T1000 (cell line): ENCODE data around the gene RRAD.
"Not testable (repeated sequence)": the region's sequence is repeated elsewhere in the genome, so short reads cannot be mapped to it uniquely, and the experiment has no call there.

Source experiments
- DNase-seq: peaks from one replicate; lab custom pipeline; 2025; ENCODE audit warnings: mixed read lengths; lab: John Stamatoyannopoulos, UW

The RRAD gene

GRCh38 chr16:66900721-66901441 is 24.5 kb downstream of the RRAD start:
- no peak for DNase-seq

- DNase-seq, result peak; percentile 51
Measured at GRCh38 chr16:66899945-66900710, 25.2 kb downstream of the RRAD start.

- DNase-seq, result no peak
Measured at GRCh38 chr16:66899310-66899944, 25.9 kb downstream of the RRAD start.

GRCh38 chr16:66898933-66899309 is 26.4 kb downstream of the RRAD start:
- no peak for DNase-seq

GRCh38 chr16:66898207-66898606 is 27.1 kb downstream of the RRAD start:
- no peak for DNase-seq

GRCh38 chr16:66896682-66897081 is 28.7 kb downstream of the RRAD start:
- DNase-seq, result not testable (repeated sequence)

- DNase-seq, result no peak
Measured at GRCh38 chr16:66895999-66896398, 29.3 kb downstream of the RRAD start.

- DNase-seq, result no peak
Measured at GRCh38 chr16:66895689-66895979, 29.7 kb downstream of the RRAD start.

GRCh38 chr16:66894948-66895688 is 30.2 kb downstream of the RRAD start:
- DNase-seq, result peak; percentile 52

- DNase-seq, result no peak
Measured at GRCh38 chr16:66894055-66894454, 31.3 kb downstream of the RRAD start.

- no peak for DNase-seq
Measured at GRCh38 chr16:66891797-66892196, 33.5 kb downstream of the RRAD start.

GRCh38 chr16:66891360-66891759 is 34.0 kb downstream of the RRAD start:
- no peak for DNase-seq

GRCh38 chr16:66890799-66891198 is 34.5 kb downstream of the RRAD start:
- no peak for DNase-seq

- no peak for DNase-seq
Measured at GRCh38 chr16:66889622-66890021, 35.7 kb downstream of the RRAD start.

GRCh38 chr16:66888647-66889615 is 36.4 kb downstream of the RRAD start:
- DNase-seq, result no peak

GRCh38 chr16:66886914-66887313 is 38.4 kb downstream of the RRAD start:
- DNase-seq, result no peak

GRCh38 chr16:66886321-66886720 is 39.0 kb downstream of the RRAD start:
- DNase-seq, result no peak

GRCh38 chr16:66885491-66885890 is 39.8 kb downstream of the RRAD start:
- DNase-seq, result no peak

GRCh38 chr16:66882702-66883101 is 42.6 kb downstream of the RRAD start:
- no peak for DNase-seq

- DNase-seq, result no peak
Measured at GRCh38 chr16:66881964-66882508, 43.3 kb downstream of the RRAD start.

GRCh38 chr16:66881560-66881959 is 43.8 kb downstream of the RRAD start:
- DNase-seq, result no peak
